Endodermal cell (in vitro differentiated cells): ENCODE measurements around the gene OST4. TPM values are rescaled to one million over a fixed set of nuclear protein-coding genes. Genes with fewer than 3 reads are reported as not detected.

Experiments
- DNase-seq: peaks from one replicate; pipeline ENCODE4 v3.0.0-alpha.2; 2017
- H3K27ac ChIP-seq: 2 replicates; pipeline ENCODE4 v1.5.1; 2013; ENCODE audit warnings: mild to moderate bottlenecking, low read depth, low read length, moderate library complexity
- H3K27me3 ChIP-seq: 2 replicates; pipeline ENCODE4 v1.6.1; 2013; ENCODE audit warnings: mild to moderate bottlenecking, low read length, moderate library complexity; ENCODE audit not compliant: insufficient read depth, control insufficient read depth, poor library complexity, severe bottlenecking
- H3K36me3 ChIP-seq: 2 replicates; pipeline ENCODE4 v1.7.0; 2013; ENCODE audit warnings: mild to moderate bottlenecking, low read length, moderate library complexity; ENCODE audit not compliant: control insufficient read depth, insufficient read depth
- H3K4me1 ChIP-seq: one replicate; pipeline ENCODE4 v1.7.0; 2013; ENCODE audit warnings: low read length; ENCODE audit not compliant: control insufficient read depth, insufficient read depth
- H3K4me3 ChIP-seq: 2 replicates; pipeline ENCODE4 v1.5.1; 2013; ENCODE audit warnings: mild to moderate bottlenecking, low read length, moderate library complexity
- H3K9ac ChIP-seq: 2 replicates; pipeline ENCODE4 v1.6.1; 2013; ENCODE audit warnings: mild to moderate bottlenecking, low read length, moderate library complexity; ENCODE audit not compliant: poor library complexity, severe bottlenecking; ENCODE audit errors: extremely low read depth
- H3K9me3 ChIP-seq: 2 replicates; pipeline ENCODE4 v1.6.1; 2013; ENCODE audit warnings: mild to moderate bottlenecking, low read length, moderate library complexity; ENCODE audit not compliant: control insufficient read depth
- H3K27ac Mint-ChIP-seq: 2 replicates; pipeline ENCODE4 v1.8.0; 2020; ENCODE audit warnings: mixed read lengths
- H3K27me3 Mint-ChIP-seq: 2 replicates; pipeline ENCODE4 v1.8.0; 2021; ENCODE audit warnings: mild to moderate bottlenecking, mixed read lengths; ENCODE audit not compliant: insufficient read depth
- H3K36me3 Mint-ChIP-seq: 2 replicates; pipeline ENCODE4 v1.8.0; 2020; ENCODE audit warnings: low read depth, mixed read lengths
- H3K4me1 Mint-ChIP-seq: 2 replicates; pipeline ENCODE4 v1.8.0; 2020; ENCODE audit warnings: mixed read lengths
- H3K4me3 Mint-ChIP-seq: 2 replicates; pipeline ENCODE4 v1.8.0; 2020; ENCODE audit warnings: mild to moderate bottlenecking, moderate library complexity, mixed read lengths
- H3K9me3 Mint-ChIP-seq: 2 replicates; pipeline ENCODE4 v1.8.0; 2020; ENCODE audit warnings: mild to moderate bottlenecking, mixed read lengths
- CTCF ChIP-seq: fragments of 200-600 bp; sonication (generic); conservative IDR thresholded peaks from 2 replicates; pipeline ENCODE4 v1.5.0; 2021; ENCODE audit warnings: antibody characterized with exemption, mild to moderate bottlenecking
- WGBS, 2 experiments: methylation state at CpG; one replicate each; pipeline versions ENCODE4 v1.1.5 to v1.1.7; 2013; ENCODE audit warnings: missing lambda C conversion rate in 2 of 2, mixed read lengths in 1 of 2; ENCODE audit not compliant: insufficient coverage in 1 of 2, insufficient read length in 1 of 2; 5-methylcytosine and 5-hydroxymethylcytosine counted together
- total RNA-seq, 2 donors: library from RNA; stranded (reverse); fragmentation: NEBNext Ultra II Directional in 1 of 2; extraction: Animal tissue kit (Norgen Biotek cat#: 25700) in 1 of 2; gene quantifications; 2 replicates in 1 of 2; 3 replicates in 1 of 2; pipeline ENCODE4 v1.2.1, GENCODE V29; 2021

OST4 gene
- total RNA-seq, 2 donors from 2014 or later = 290 to 311 TPM

GRCh38 chr2:27024812-27025211, 46.6 kb downstream of the OST4 start:
- Mint-ChIP-seq H3K27ac (no peak overlapping the region), H3K4me1 (no peaks in the 10 kb centered on the region), H3K27me3 (no peaks in the 10 kb centered on the region), H3K4me3 (no peak overlapping the region), H3K36me3 (peaks cover 2% of the 10 kb centered on the region), H3K9me3 (no peaks in the 10 kb centered on the region)
- 94 to 95% methylated on average over 8 to 12 of the region's 12 CpGs for WGBS, 2 experiments
- H3K9me3 ChIP-seq = no peaks in the 10 kb centered on the region
- H3K4me1 ChIP-seq = no peaks in the 10 kb centered on the region
- no peaks in the 10 kb centered on the region for H3K27me3 ChIP-seq
- H3K27ac ChIP-seq = no peak overlapping the region
- H3K4me3 ChIP-seq = no peak overlapping the region
- peaks cover 15% of the 10 kb centered on the region for H3K36me3 ChIP-seq
- TF ChIP-seq CTCF = peak; percentile 50
- H3K9ac ChIP-seq = no peak overlapping the region
- DNase-seq = peak; percentile 67

- WGBS, 2 experiments = 82 to 88% methylated on average over 13 to 18 of the region's 18 CpGs
- no peaks in the 10 kb centered on the region for H3K4me1 Mint-ChIP-seq
- H3K27ac Mint-ChIP-seq = no peak overlapping the region
- H3K9me3 Mint-ChIP-seq = no peaks in the 10 kb centered on the region
- H3K4me1 ChIP-seq = no peaks in the 10 kb centered on the region
- no peaks in the 10 kb centered on the region for H3K9me3 ChIP-seq
- no peaks in the 10 kb centered on the region for H3K27me3 Mint-ChIP-seq
- H3K9ac ChIP-seq = no peak overlapping the region
- H3K4me3 Mint-ChIP-seq = no peak overlapping the region
- TF ChIP-seq CTCF = peak; percentile 77
- H3K27me3 ChIP-seq = no peaks in the 10 kb centered on the region
- no peak overlapping the region for H3K4me3 ChIP-seq
- H3K27ac ChIP-seq = no peak overlapping the region
- DNase-seq = peak; percentile 92
- peaks cover 2% of the 10 kb centered on the region for H3K36me3 Mint-ChIP-seq
- peaks cover 12% of the 10 kb centered on the region for H3K36me3 ChIP-seq
Measured at GRCh38 chr2:27024188-27024587, 47.3 kb downstream of the OST4 start.

- no peaks in the 10 kb centered on the region for H3K27me3 ChIP-seq
- no peak for TF ChIP-seq CTCF
- Mint-ChIP-seq H3K4me3 (no peak overlapping the region), H3K4me1 (no peaks in the 10 kb centered on the region), H3K9me3 (no peaks in the 10 kb centered on the region), H3K27me3 (no peaks in the 10 kb centered on the region), H3K36me3 (peaks cover 2% of the 10 kb centered on the region), H3K27ac (no peak overlapping the region)
- no peak overlapping the region for H3K4me3 ChIP-seq
- no peak overlapping the region for H3K27ac ChIP-seq
- WGBS, 2 experiments = 90 to 95% methylated on average over 2 to 7 of the region's 7 CpGs
- H3K4me1 ChIP-seq = no peaks in the 10 kb centered on the region
- DNase-seq = no peak
- H3K9me3 ChIP-seq = no peaks in the 10 kb centered on the region
- H3K36me3 ChIP-seq = peaks cover 12% of the 10 kb centered on the region
- no peak overlapping the region for H3K9ac ChIP-seq
Measured at GRCh38 chr2:27023740-27024139, 47.7 kb downstream of the OST4 start.
